Neuronal stem cell (in vitro differentiated cells): ENCODE results near the gene KCNA2.

Experiments
- DNase-seq: peaks from one replicate; pipeline ENCODE4 v3.0.0-alpha.2; 2013; ENCODE audit warnings: low spot score
- H2AFZ ChIP-seq: one replicate; pipeline ENCODE4 v1.6.1; 2013; ENCODE audit warnings: mild to moderate bottlenecking, low read length, inconsistent platforms
- H2AK5ac ChIP-seq: 2 replicates; pipeline ENCODE4 v1.6.1; 2013; ENCODE audit warnings: low read depth, mild to moderate bottlenecking, inconsistent platforms, low read length, moderate library complexity, mixed read lengths
- H2BK120ac ChIP-seq: 2 replicates; pipeline ENCODE4 v1.6.1; 2013; ENCODE audit warnings: low read depth, mild to moderate bottlenecking, inconsistent platforms, low read length, moderate library complexity, mixed read lengths
- H2BK12ac ChIP-seq: one replicate; pipeline ENCODE4 v1.6.1; 2013; ENCODE audit warnings: low read length, inconsistent platforms
- H2BK15ac ChIP-seq: 2 replicates; pipeline ENCODE4 v1.6.1; 2013; ENCODE audit warnings: mild to moderate bottlenecking, low read length, inconsistent platforms, mixed read lengths
- H2BK5ac ChIP-seq: one replicate; pipeline ENCODE4 v1.6.1; 2013; ENCODE audit warnings: inconsistent platforms, mild to moderate bottlenecking, low read length, moderate library complexity
- H3K14ac ChIP-seq: one replicate; pipeline ENCODE4 v1.6.1; 2013; ENCODE audit warnings: low read length, inconsistent platforms
- H3K18ac ChIP-seq: 2 replicates; pipeline ENCODE4 v1.6.1; 2013; ENCODE audit warnings: low read length, inconsistent platforms
- H3K23ac ChIP-seq: 2 replicates; pipeline ENCODE4 v1.6.1; 2013; ENCODE audit warnings: low read depth, mild to moderate bottlenecking, mixed read lengths, low read length, inconsistent platforms; ENCODE audit not compliant: poor library complexity
- H3K27ac ChIP-seq: replicated peaks from 3 replicates; pipeline ENCODE4 v1.5.1; 2013; ENCODE audit warnings: low read length, inconsistent platforms
- H3K27me3 ChIP-seq, 3 experiments: 2 replicates each; pipeline ENCODE4 v1.6.1; 2013; ENCODE audit warnings: low read length in 3 of 3, mild to moderate bottlenecking in 2 of 3, inconsistent platforms in 1 of 3, low read depth in 1 of 3, mixed read lengths in 1 of 3, moderate library complexity in 1 of 3; ENCODE audit not compliant: control insufficient read depth in 3 of 3, insufficient read depth in 3 of 3
- H3K36me3 ChIP-seq, 2 donors: replicated peaks in 1 of 2; 2 replicates each; pipeline ENCODE4 v1.6.1; 2013; ENCODE audit warnings: low read length in 2 of 2; ENCODE audit not compliant: control insufficient read depth in 2 of 2, insufficient read depth in 2 of 2
- H3K4ac ChIP-seq: 2 replicates; pipeline ENCODE4 v1.6.1; 2013; ENCODE audit warnings: inconsistent platforms, mild to moderate bottlenecking, low read length, moderate library complexity
- H3K4me1 ChIP-seq, 2 donors: 1 replicate in 1 of 2; 2 replicates in 1 of 2; pipeline ENCODE4 v1.6.1; 2013; ENCODE audit warnings: low read length in 2 of 2, low read depth in 1 of 2; ENCODE audit not compliant: control insufficient read depth in 2 of 2, insufficient read depth in 1 of 2
- H3K4me2 ChIP-seq: one replicate; pipeline ENCODE4 v1.6.1; 2013; ENCODE audit warnings: mild to moderate bottlenecking, low read length, inconsistent platforms; ENCODE audit not compliant: insufficient read depth, poor library complexity, severe bottlenecking
- H3K4me3 ChIP-seq, 2 donors: 2 replicates each; pipeline ENCODE4 v1.5.1; 2013; ENCODE audit warnings: low read length in 2 of 2, mild to moderate bottlenecking in 2 of 2, inconsistent platforms in 1 of 2, moderate library complexity in 1 of 2
- H3K79me1 ChIP-seq: one replicate; pipeline ENCODE4 v1.6.1; 2013; ENCODE audit warnings: low read depth, mild to moderate bottlenecking, inconsistent platforms, low read length, moderate library complexity
- H3K9ac ChIP-seq: one replicate; pipeline ENCODE4 v1.6.1; 2013; ENCODE audit warnings: mild to moderate bottlenecking, low read depth, low read length, inconsistent platforms; ENCODE audit not compliant: poor library complexity
- H3K9me3 ChIP-seq, 2 donors: replicated peaks in 1 of 2; 2 replicates each; pipeline versions ENCODE3 to v1.6.1; 2013; ENCODE audit warnings: low read length in 2 of 2, mild to moderate bottlenecking in 2 of 2, inconsistent platforms in 1 of 2, low read depth in 1 of 2, mixed read lengths in 1 of 2, moderate library complexity in 1 of 2; ENCODE audit not compliant: control insufficient read depth in 2 of 2, insufficient read depth in 1 of 2
- H4K8ac ChIP-seq: one replicate; pipeline ENCODE4 v1.6.1; 2013; ENCODE audit warnings: low read depth, mild to moderate bottlenecking, inconsistent platforms, low read length, moderate library complexity
- H4K91ac ChIP-seq: one replicate; pipeline ENCODE4 v1.6.1; 2013; ENCODE audit warnings: low read length, low read depth, mild to moderate bottlenecking, inconsistent platforms; ENCODE audit not compliant: poor library complexity
- WGBS, 2 donors: extraction: QIAGEN DNeasy Blood & Tissue Kit; methylation state at CpG; one replicate each; pipeline ENCODE4 v1.1.7; 2013; ENCODE audit warnings: missing lambda C conversion rate in 2 of 2, mixed read lengths in 1 of 2; ENCODE audit not compliant: insufficient read length in 2 of 2, insufficient replicate concordance in 1 of 2; ENCODE audit errors: extremely low coverage in 2 of 2; 5-methylcytosine and 5-hydroxymethylcytosine counted together

The KCNA2 gene

GRCh38 chr1:110580244-110580643, 25.9 kb downstream of the KCNA2 start:
- no peak overlapping the region for H3K27ac ChIP-seq
- H3K79me1 ChIP-seq, result no peaks in the 10 kb centered on the region
- no peak overlapping the region for H3K18ac ChIP-seq
- no CpG with 5 or more reads among the region's 1 CpG for WGBS, 2 donors
- no peak overlapping the region for H4K91ac ChIP-seq
- no peak overlapping the region for H2AK5ac ChIP-seq
- H3K14ac ChIP-seq, result no peak overlapping the region
- H3K36me3 ChIP-seq, result no peaks in the 10 kb centered on the region
- H2BK15ac ChIP-seq, result no peak overlapping the region
- no peak overlapping the region for H2BK120ac ChIP-seq
- no peak overlapping the region for H2BK5ac ChIP-seq
- H3K4me2 ChIP-seq, result no peak overlapping the region
- H2BK12ac ChIP-seq, result no peak overlapping the region
- no peak for DNase-seq
- no peak overlapping the region for H4K8ac ChIP-seq
- no peak overlapping the region for H2AFZ ChIP-seq
- peaks cover 7 to 10% of the 10 kb centered on the region in 2 donors for H3K4me1 ChIP-seq
- H3K27me3 ChIP-seq, result no peaks in the 10 kb centered on the region
- no peak overlapping the region for H3K23ac ChIP-seq
- no peak overlapping the region for H3K9ac ChIP-seq
- H3K4me3 ChIP-seq, result no peak overlapping the region
- no peaks in the 10 kb centered on the region for H3K9me3 ChIP-seq
- no peak overlapping the region for H3K4ac ChIP-seq

- no peak overlapping the region for H3K14ac ChIP-seq
- H3K27me3 ChIP-seq, result no peaks in the 10 kb centered on the region
- no peak overlapping the region for H3K9ac ChIP-seq
- no peak overlapping the region for H2BK15ac ChIP-seq
- no peak overlapping the region for H3K4me3 ChIP-seq
- no peak overlapping the region for H2BK12ac ChIP-seq
- H3K4ac ChIP-seq, result no peak overlapping the region
- no peak overlapping the region for H4K8ac ChIP-seq
- no peak overlapping the region for H2AFZ ChIP-seq
- no CpG with 5 or more reads among the region's 3 CpGs for WGBS, 2 donors
- H3K27ac ChIP-seq, result no peak overlapping the region
- no peaks in the 10 kb centered on the region for H3K9me3 ChIP-seq
- H2AK5ac ChIP-seq, result no peak overlapping the region
- no peaks in the 10 kb centered on the region for H3K36me3 ChIP-seq
- no peaks in the 10 kb centered on the region for H3K79me1 ChIP-seq
- no peak for DNase-seq
- no peak overlapping the region for H3K23ac ChIP-seq
- no peak overlapping the region for H4K91ac ChIP-seq
- H3K4me1 ChIP-seq, result peaks cover 7 to 10% of the 10 kb centered on the region in 2 donors
- no peak overlapping the region for H3K18ac ChIP-seq
- no peak overlapping the region for H2BK120ac ChIP-seq
- H2BK5ac ChIP-seq, result no peak overlapping the region
- no peak overlapping the region for H3K4me2 ChIP-seq
Observed at GRCh38 chr1:110579460-110579859, 26.7 kb downstream of the KCNA2 start.

GRCh38 chr1:110576441-110576840, 29.7 kb downstream of the KCNA2 start:
- Histone ChIP-seq H3K27ac (no peak overlapping the region), H3K18ac (no peak overlapping the region), H2AFZ (no peak overlapping the region), H3K4me3 (no peak overlapping the region), H2AK5ac (no peak overlapping the region), H3K9ac (no peak overlapping the region), H3K4ac (no peak overlapping the region), H2BK120ac (no peak overlapping the region), H2BK12ac (no peak overlapping the region), H3K27me3 (no peaks in the 10 kb centered on the region), H4K91ac (no peak overlapping the region), H4K8ac (no peak overlapping the region), H3K4me2 (no peak overlapping the region), H2BK15ac (no peak overlapping the region), H3K14ac (no peak overlapping the region), H3K4me1 (peaks cover 0 to 1% of the 10 kb centered on the region in 2 donors), H2BK5ac (no peak overlapping the region), H3K9me3 (no peaks in the 10 kb centered on the region), H3K23ac (no peak overlapping the region), H3K79me1 (no peaks in the 10 kb centered on the region), H3K36me3 (no peaks in the 10 kb centered on the region)
- DNase-seq, result no peak

- no peak overlapping the region for H4K8ac ChIP-seq
- no peak overlapping the region for H2BK15ac ChIP-seq
- H3K4ac ChIP-seq, result no peak overlapping the region
- H3K79me1 ChIP-seq, result peaks cover 1% of the 10 kb centered on the region
- H2AFZ ChIP-seq, result no peak overlapping the region
- H3K4me1 ChIP-seq, result no peaks in the 10 kb centered on the region
- DNase-seq, result no peak
- H3K14ac ChIP-seq, result no peak overlapping the region
- H3K9ac ChIP-seq, result no peak overlapping the region
- no peak overlapping the region for H2AK5ac ChIP-seq
- H3K27me3 ChIP-seq, result no peaks in the 10 kb centered on the region
- H2BK120ac ChIP-seq, result no peak overlapping the region
- H3K4me3 ChIP-seq, result no peak overlapping the region
- no peak overlapping the region for H2BK5ac ChIP-seq
- H3K4me2 ChIP-seq, result no peak overlapping the region
- H2BK12ac ChIP-seq, result no peak overlapping the region
- no peak overlapping the region for H3K18ac ChIP-seq
- no peaks in the 10 kb centered on the region for H3K9me3 ChIP-seq
- WGBS, 2 donors, result no CpG with 5 or more reads among the region's 1 CpG
- no peak overlapping the region for H3K23ac ChIP-seq
- H3K36me3 ChIP-seq, result no peaks in the 10 kb centered on the region
- no peak overlapping the region for H4K91ac ChIP-seq
- H3K27ac ChIP-seq, result no peak overlapping the region
Observed at GRCh38 chr1:110573314-110573713, 32.8 kb downstream of the KCNA2 start.
